K562 (cell line): ENCODE measurements around the gene SLC44A2. TPM values are rescaled to one million over a fixed set of nuclear protein-coding genes. Genes with fewer than 3 reads are reported as not detected.

ENCODE experiments used
- ATAC-seq: fragments of 200-7000 bp; cut with Tn5 transposase; 3 replicates; pipeline ENCODE4 v1.9.1; 2020; ENCODE audit warnings: moderate library complexity
- BruUV-seq: library from RNA; stranded (reverse); fragments of 400-500 nt; replicated peaks from 2 replicates; lab custom pipeline; 2021; lab: Mats Ljungman, UMichigan
- CTCF ChIA-PET: fragments of 300-600 bp; formaldehyde crosslinking; extraction: SDS; loops from one replicate; lab custom pipeline; 2021; ENCODE audit warnings: low intra/inter-chr PET ratio; lab: Yijun Ruan, JAX
- POLR2A ChIA-PET: fragments of 300-600, 350-650 bp; sonication (Branson Sonifier 250); formaldehyde crosslinking; extraction: SDS; loops from one replicate; lab custom pipeline; 2021; ENCODE audit warnings: antibody characterized with exemption, inconsistent platforms; lab: Yijun Ruan, JAX
- DNase-seq, 4 experiments: peaks; one replicate each; pipeline versions ENCODE4 v3.0.0 to v3.0.0-alpha.2; 2011 to 2018; ENCODE audit warnings: low spot score in 3 of 4, mixed read lengths in 3 of 4; ENCODE audit errors: extremely low read depth in 1 of 4
- FAIRE-seq: peaks from 2 replicates; lab custom pipeline; 2011; peaks lifted over from hg19 to GRCh38; lab: Jason Lieb, UNC
- H2AFZ ChIP-seq: 2 replicates; pipeline ENCODE4 v1.6.0; 2011; ENCODE audit warnings: low read depth, low read length, control low read depth, inconsistent platforms
- H3K27ac ChIP-seq: fragments of 200-600 bp; 3 replicates; pipeline ENCODE4 v1.8.0; 2011; ENCODE audit warnings: low read depth, mild to moderate bottlenecking, control low read depth, inconsistent platforms, low read length, moderate library complexity, mixed read lengths; ENCODE audit errors: extremely low read depth
- H3K27me3 ChIP-seq, 2 experiments: fragments of 300-600 bp in 1 of 2; 2 replicates in 1 of 2; 3 replicates in 1 of 2; pipeline versions ENCODE4 v1.6.0 to v1.8.0; 2011; ENCODE audit warnings: inconsistent platforms in 2 of 2, low read length in 2 of 2, mild to moderate bottlenecking in 1 of 2, mixed read lengths in 1 of 2, moderate library complexity in 1 of 2; ENCODE audit not compliant: control insufficient read depth in 2 of 2, insufficient read depth in 2 of 2
- H3K36me3 ChIP-seq: fragments of 300-600 bp; 3 replicates; pipeline ENCODE4 v1.8.0; 2011; ENCODE audit warnings: mild to moderate bottlenecking, low read length, inconsistent platforms; ENCODE audit not compliant: control insufficient read depth, insufficient read depth
- H3K4me1 ChIP-seq, 2 experiments: fragments of 200-600 bp in 1 of 2; replicated peaks in 1 of 2; 2 replicates in 1 of 2; 3 replicates in 1 of 2; pipeline versions ENCODE4 v1.5.1 to v1.8.0; 2011; ENCODE audit warnings: inconsistent platforms in 2 of 2, low read length in 2 of 2, mild to moderate bottlenecking in 1 of 2, mixed read lengths in 1 of 2, moderate library complexity in 1 of 2; ENCODE audit not compliant: control insufficient read depth in 2 of 2, insufficient read depth in 2 of 2
- H3K4me2 ChIP-seq: 2 replicates; pipeline ENCODE4 v1.6.1; 2011; ENCODE audit warnings: low read length, control low read depth, inconsistent platforms, mixed read lengths; ENCODE audit not compliant: insufficient read depth
- H3K4me3 ChIP-seq: fragments of 200-600 bp; sonication (generic), shearing (Covaris generic); 2 replicates; pipeline ENCODE4 v1.5.1; 2016; ENCODE audit warnings: control low read depth, inconsistent platforms
- H3K79me2 ChIP-seq: fragments of 200-600 bp; 3 replicates; pipeline ENCODE4 v1.8.0; 2011; ENCODE audit warnings: low read length, inconsistent platforms; ENCODE audit not compliant: control insufficient read depth, insufficient read depth
- H3K9ac ChIP-seq, 2 experiments: 2 replicates each; pipeline versions ENCODE4 v1.6.0 to v1.6.1; 2011; ENCODE audit warnings: low read depth in 2 of 2, low read length in 2 of 2, control low read depth in 1 of 2, inconsistent platforms in 1 of 2, mild to moderate bottlenecking in 1 of 2, mixed read lengths in 1 of 2; ENCODE audit not compliant: insufficient read depth in 1 of 2
- H3K9me1 ChIP-seq: one replicate; pipeline ENCODE4 v1.6.0; 2011; ENCODE audit warnings: inconsistent platforms, mild to moderate bottlenecking, low read length, moderate library complexity; ENCODE audit not compliant: control insufficient read depth, insufficient read depth
- H3K9me3 ChIP-seq: replicated peaks from 2 replicates; pipeline ENCODE4 v1.5.1; 2011; ENCODE audit warnings: low read depth, low read length, inconsistent platforms; ENCODE audit not compliant: control insufficient read depth, insufficient read depth
- H4K20me1 ChIP-seq: replicated peaks from 2 replicates; pipeline ENCODE4 v1.6.1; 2011; ENCODE audit warnings: low read length, inconsistent platforms, mixed read lengths; ENCODE audit not compliant: control insufficient read depth, insufficient read depth
- DMBX1 ChIP-seq: fragments of 250-450 bp; sonication (Bioruptor Pico); IDR thresholded peaks from 2 replicates; pipeline ENCODE4 v1.8.0; 2022; ENCODE audit warnings: inconsistent platforms, mild to moderate bottlenecking, moderate library complexity, borderline replicate concordance
- FOXP1 ChIP-seq: sonication (generic); formaldehyde crosslinking; IDR thresholded peaks from 2 replicates; pipeline ENCODE4 v1.8.0; 2022; ENCODE audit warnings: mild to moderate bottlenecking, missing genetic modification reagents
- KDM2B ChIP-seq: fragments of 250-450 bp; sonication (Bioruptor Pico); IDR thresholded peaks from 2 replicates; pipeline ENCODE4 v1.8.0; 2021; ENCODE audit warnings: mild to moderate bottlenecking, moderate library complexity
- MXI1 ChIP-seq: IDR thresholded peaks from 2 replicates; pipeline ENCODE4 v1.6.1; 2011; ENCODE audit warnings: low read depth, mild to moderate bottlenecking, improper control_type of control experiment, low read length
- PML ChIP-seq: IDR thresholded peaks from 2 replicates; pipeline ENCODE4 v1.6.1; 2012; ENCODE audit warnings: low read length, inconsistent platforms
- TAF7 ChIP-seq: fragments of 450-650 bp; IDR thresholded peaks from 2 replicates; pipeline ENCODE4 v1.6.1; 2016; ENCODE audit warnings: missing genetic modification characterization, missing compliant biosample characterization
- YY1 ChIP-seq, 3 experiments: IDR thresholded peaks; 2 replicates each; pipeline ENCODE4 v1.6.1; 2011; ENCODE audit warnings: low read length in 2 of 3, mild to moderate bottlenecking in 2 of 3, moderate library complexity in 2 of 3, borderline replicate concordance in 1 of 3, control low read depth in 1 of 3, low read depth in 1 of 3; ENCODE audit not compliant: insufficient read depth in 3 of 3, insufficient replicate concordance in 2 of 3, control insufficient read depth in 1 of 3, insufficient read length in 1 of 3; ENCODE audit errors: extremely low read depth in 1 of 3
- ZFX ChIP-seq: sonication (generic); formaldehyde crosslinking; IDR thresholded peaks from 2 replicates; pipeline ENCODE4 v1.8.0; 2022; ENCODE audit warnings: mild to moderate bottlenecking, missing genetic modification reagents, moderate library complexity
- ZNF766 ChIP-seq: fragments of 200-800 bp; sonication (Bioruptor generic); conservative IDR thresholded peaks from 2 replicates; pipeline ENCODE4 v1.6.1; 2016; ENCODE audit warnings: missing genetic modification characterization, missing compliant biosample characterization
- WGBS: fragments of 100-300 bp; shearing (Covaris generic); methylation state at CpG from one replicate; pipeline ENCODE4 v1.1.6; 2016; ENCODE audit warnings: low coverage, mixed read lengths; ENCODE audit not compliant: insufficient coverage; ENCODE audit errors: missing lambda C conversion rate; 5-methylcytosine and 5-hydroxymethylcytosine counted together
- in situ Hi-C: fragments of 300-500 bp; cut with MboI; formaldehyde crosslinking; loops from 4 replicates; pipeline ENCODE4 v1.15.0; 2018; ENCODE audit warnings: inconsistent platforms, mixed read lengths
- intact Hi-C: fragments of 100-400 bp; cut with micrococcal nuclease; formaldehyde crosslinking; loops from 2 replicates; pipeline ENCODE4 v1.14.2; 2022
- polyA plus RNA-seq, 8 experiments: library from polyadenylated mRNA; depleted of rRNA in 4 of 8; stranded (reverse) in 5 of 8; unstranded in 3 of 8; fragments of >200 nt; fragmentation: Nextera tagmentation in 2 of 8; fragmentation: Illumina TruSeq in 1 of 8; extraction: Ambion mirVana in 2 of 8; extraction: Trizol in 1 of 8; gene quantifications; 2 replicates each; pipeline versions ENCODE4 v1.2.1 to v1.2.3, GENCODE V29; 2011 to 2014; ENCODE audit warnings: inconsistent platforms in 1 of 8, missing spikeins in 1 of 8
- total RNA-seq, 7 experiments: library from RNA; depleted of rRNA in 6 of 7; stranded (reverse); fragments of >200 nt in 6 of 7; fragmentation: Illumina TruSeq in 2 of 7; extraction: Trizol in 2 of 7; gene quantifications; 2 replicates each; pipeline versions ENCODE4 v1.2.1 to v1.2.3, GENCODE V29; 2011 to 2021; ENCODE audit warnings: low replicate concordance in 1 of 7
- TF ChIP-seq, protein P1 (sequence below): sonication (generic); formaldehyde crosslinking; IDR thresholded peaks from 2 replicates; pipeline ENCODE4 v1.8.0; 2022; ENCODE audit warnings: mild to moderate bottlenecking, missing genetic modification reagents
- TF ChIP-seq, protein P2 (sequence below): fragments of 450-650 bp; IDR thresholded peaks from 2 replicates; pipeline ENCODE4 v1.6.1; 2016; ENCODE audit warnings: mild to moderate bottlenecking
- TF ChIP-seq, protein P3 (sequence below): sonication (generic); formaldehyde crosslinking; IDR thresholded peaks from 2 replicates; pipeline ENCODE4 v1.8.0; 2022; ENCODE audit warnings: missing genetic modification reagents, mild to moderate bottlenecking, borderline replicate concordance

Gene SLC44A2
- total and polyA plus RNA-seq, 9 of the 15 experiments (the other 6 are each of a cell fraction or from before 2014, with no cell fraction given) = 1.1 to 34.2 (median 8.1) TPM

DNA sequence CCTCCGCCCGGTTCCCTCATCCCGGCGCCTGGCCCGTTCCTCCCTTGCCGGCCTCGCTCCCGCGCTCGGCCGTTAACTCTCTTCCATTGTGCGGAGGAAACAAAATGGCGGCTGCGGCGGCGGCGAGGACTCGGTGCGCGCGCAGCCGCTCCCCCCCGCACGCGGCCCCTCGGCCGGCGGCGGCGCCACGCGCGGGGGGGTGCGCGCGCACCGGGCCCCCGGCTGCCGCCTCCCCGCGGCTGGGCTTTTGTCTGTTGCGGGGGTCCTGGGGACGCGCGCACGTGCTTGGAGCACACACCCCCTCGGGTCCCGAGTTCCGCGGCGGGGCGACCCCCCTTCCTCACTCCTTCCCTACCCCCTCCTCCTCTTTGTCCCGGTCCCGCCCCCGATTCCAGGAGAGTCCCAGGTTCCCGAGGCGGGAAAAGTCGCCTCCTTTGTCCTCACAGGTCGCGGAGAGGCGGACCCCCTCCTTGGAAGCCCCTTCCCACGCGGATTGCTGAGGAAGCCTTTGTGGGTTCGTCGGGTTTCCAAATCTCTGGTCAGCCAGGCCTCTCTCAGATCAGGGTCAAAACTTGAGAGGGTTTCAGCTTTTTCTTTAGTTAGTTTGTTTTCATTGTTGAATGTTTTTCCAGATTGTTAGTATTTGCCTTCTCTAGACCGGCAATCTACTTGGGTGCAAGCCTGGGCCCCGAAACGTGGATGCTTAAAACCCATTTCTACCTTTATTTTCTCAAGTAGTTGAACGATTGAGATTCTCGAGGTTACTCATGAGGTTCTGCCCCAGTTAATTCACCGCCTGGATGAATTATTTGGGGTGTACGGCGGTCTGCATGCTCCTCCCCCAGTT, 29.5 kb downstream of the SLC44A2 start:
- peaks cover 75% of the 10 kb centered on the region for H3K79me2 ChIP-seq
- H3K36me3 ChIP-seq = peaks cover 49% of the 10 kb centered on the region
- FAIRE-seq = no peak
- peak overlapping the region; percentile 90 for H3K4me3 ChIP-seq
- peak overlapping the region; percentile 99 for H3K27ac ChIP-seq
- in situ Hi-C loops = no loop called here
- H3K9ac ChIP-seq = peak overlapping the region; percentile 99
- peak; percentile 59 for ATAC-seq
- peaks cover 37 to 39% of the 10 kb centered on the region in 2 experiments; a peak in 4 of 5 replicates for H3K4me1 ChIP-seq
- CTCF ChIA-PET = no interaction called here
- no peak overlapping the region for H2AFZ ChIP-seq
- WGBS = 0% methylated on average over 32 of the region's 73 CpGs
- peaks cover 44% of the 10 kb centered on the region for H4K20me1 ChIP-seq
- peaks cover 3% of the 10 kb centered on the region for H3K9me1 ChIP-seq
- POLR2A ChIA-PET = interaction anchor here (1.1 to 1.2 kb wide), 4 partner anchors 10 to 73 kb away, joined by 3 to 5 read pairs (median 4); partner anchors contain the start of gene DNM2
- H3K9me3 ChIP-seq = no peaks in the 10 kb centered on the region
- DNase-seq = peak; percentile 77 to 96 (median 96)
- intact Hi-C loops = loop anchor here (2.0 to 5.0 kb wide), 2 partner anchors 40 to 88 kb away; partner anchors contain the start of genes CDKN2D and KRI1
- no TSS peak for BruUV-seq
- peak overlapping the region; percentile 94 for H3K4me2 ChIP-seq
- H3K27me3 ChIP-seq = no peaks in the 10 kb centered on the region
- TF ChIP-seq PML (0 out of 2 replicates have a peak, but pooled peaks have one; percentile 4), DMBX1 (CRISPR knock-in tag) (peak; percentile 23; the same call in 1 of the 2 replicates), FOXP1 (peak; percentile 32; the same call in 1 of the 2 replicates), ZNF766 (CRISPR knock-in tag) (no peak), MXI1 (peak; percentile 35; the same call in 1 of the 2 replicates), ZFX (CRISPR knock-in tag) (peak; percentile 33), KDM2B (CRISPR knock-in tag) (no peak), TAF7 (0 out of 2 replicates have a peak, but pooled peaks have one; percentile 0), YY1 (IDR thresholded peaks at IDR 0.05; ENCODE audit: borderline replicate concordance in 1 of 3, control insufficient read depth in 1 of 3, extremely low read depth in 1 of 3, insufficient read depth in 3 of 3, insufficient read length in 1 of 3, insufficient replicate concordance in 2 of 3, low read depth in 1 of 3, low read length in 2 of 3) (peak; percentile 76 to 93 (median 92))
- TF ChIP-seq, protein P1, sequence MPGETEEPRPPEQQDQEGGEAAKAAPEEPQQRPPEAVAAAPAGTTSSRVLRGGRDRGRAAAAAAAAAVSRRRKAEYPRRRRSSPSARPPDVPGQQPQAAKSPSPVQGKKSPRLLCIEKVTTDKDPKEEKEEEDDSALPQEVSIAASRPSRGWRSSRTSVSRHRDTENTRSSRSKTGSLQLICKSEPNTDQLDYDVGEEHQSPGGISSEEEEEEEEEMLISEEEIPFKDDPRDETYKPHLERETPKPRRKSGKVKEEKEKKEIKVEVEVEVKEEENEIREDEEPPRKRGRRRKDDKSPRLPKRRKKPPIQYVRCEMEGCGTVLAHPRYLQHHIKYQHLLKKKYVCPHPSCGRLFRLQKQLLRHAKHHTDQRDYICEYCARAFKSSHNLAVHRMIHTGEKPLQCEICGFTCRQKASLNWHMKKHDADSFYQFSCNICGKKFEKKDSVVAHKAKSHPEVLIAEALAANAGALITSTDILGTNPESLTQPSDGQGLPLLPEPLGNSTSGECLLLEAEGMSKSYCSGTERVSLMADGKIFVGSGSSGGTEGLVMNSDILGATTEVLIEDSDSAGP (CRISPR knock-in tag) = 0 out of 2 replicates have a peak, but pooled peaks have one; percentile 13
- TF ChIP-seq, protein P2, sequence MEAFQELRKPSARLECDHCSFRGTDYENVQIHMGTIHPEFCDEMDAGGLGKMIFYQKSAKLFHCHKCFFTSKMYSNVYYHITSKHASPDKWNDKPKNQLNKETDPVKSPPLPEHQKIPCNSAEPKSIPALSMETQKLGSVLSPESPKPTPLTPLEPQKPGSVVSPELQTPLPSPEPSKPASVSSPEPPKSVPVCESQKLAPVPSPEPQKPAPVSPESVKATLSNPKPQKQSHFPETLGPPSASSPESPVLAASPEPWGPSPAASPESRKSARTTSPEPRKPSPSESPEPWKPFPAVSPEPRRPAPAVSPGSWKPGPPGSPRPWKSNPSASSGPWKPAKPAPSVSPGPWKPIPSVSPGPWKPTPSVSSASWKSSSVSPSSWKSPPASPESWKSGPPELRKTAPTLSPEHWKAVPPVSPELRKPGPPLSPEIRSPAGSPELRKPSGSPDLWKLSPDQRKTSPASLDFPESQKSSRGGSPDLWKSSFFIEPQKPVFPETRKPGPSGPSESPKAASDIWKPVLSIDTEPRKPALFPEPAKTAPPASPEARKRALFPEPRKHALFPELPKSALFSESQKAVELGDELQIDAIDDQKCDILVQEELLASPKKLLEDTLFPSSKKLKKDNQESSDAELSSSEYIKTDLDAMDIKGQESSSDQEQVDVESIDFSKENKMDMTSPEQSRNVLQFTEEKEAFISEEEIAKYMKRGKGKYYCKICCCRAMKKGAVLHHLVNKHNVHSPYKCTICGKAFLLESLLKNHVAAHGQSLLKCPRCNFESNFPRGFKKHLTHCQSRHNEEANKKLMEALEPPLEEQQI = no peak
- TF ChIP-seq, protein P3, sequence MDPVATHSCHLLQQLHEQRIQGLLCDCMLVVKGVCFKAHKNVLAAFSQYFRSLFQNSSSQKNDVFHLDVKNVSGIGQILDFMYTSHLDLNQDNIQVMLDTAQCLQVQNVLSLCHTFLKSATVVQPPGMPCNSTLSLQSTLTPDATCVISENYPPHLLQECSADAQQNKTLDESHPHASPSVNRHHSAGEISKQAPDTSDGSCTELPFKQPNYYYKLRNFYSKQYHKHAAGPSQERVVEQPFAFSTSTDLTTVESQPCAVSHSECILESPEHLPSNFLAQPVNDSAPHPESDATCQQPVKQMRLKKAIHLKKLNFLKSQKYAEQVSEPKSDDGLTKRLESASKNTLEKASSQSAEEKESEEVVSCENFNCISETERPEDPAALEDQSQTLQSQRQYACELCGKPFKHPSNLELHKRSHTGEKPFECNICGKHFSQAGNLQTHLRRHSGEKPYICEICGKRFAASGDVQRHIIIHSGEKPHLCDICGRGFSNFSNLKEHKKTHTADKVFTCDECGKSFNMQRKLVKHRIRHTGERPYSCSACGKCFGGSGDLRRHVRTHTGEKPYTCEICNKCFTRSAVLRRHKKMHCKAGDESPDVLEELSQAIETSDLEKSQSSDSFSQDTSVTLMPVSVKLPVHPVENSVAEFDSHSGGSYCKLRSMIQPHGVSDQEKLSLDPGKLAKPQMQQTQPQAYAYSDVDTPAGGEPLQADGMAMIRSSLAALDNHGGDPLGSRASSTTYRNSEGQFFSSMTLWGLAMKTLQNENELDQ (CRISPR knock-in tag) = 0 out of 2 replicates have a peak, but pooled peaks have one; percentile 19
